ENCODE data around the gene EPHX1.

The EPHX1 gene

GRCh38 chr1:225868631-225869330, 58.9 kb downstream of the EPHX1 start:
- TF ChIP-seq, protein P1, sequence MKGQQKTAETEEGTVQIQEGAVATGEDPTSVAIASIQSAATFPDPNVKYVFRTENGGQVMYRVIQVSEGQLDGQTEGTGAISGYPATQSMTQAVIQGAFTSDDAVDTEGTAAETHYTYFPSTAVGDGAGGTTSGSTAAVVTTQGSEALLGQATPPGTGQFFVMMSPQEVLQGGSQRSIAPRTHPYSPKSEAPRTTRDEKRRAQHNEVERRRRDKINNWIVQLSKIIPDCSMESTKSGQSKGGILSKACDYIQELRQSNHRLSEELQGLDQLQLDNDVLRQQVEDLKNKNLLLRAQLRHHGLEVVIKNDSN (IDR thresholded peaks at IDR 0.05) = no peak
- TF ChIP-seq, protein P2, sequence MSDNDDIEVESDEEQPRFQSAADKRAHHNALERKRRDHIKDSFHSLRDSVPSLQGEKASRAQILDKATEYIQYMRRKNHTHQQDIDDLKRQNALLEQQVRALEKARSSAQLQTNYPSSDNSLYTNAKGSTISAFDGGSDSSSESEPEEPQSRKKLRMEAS (IDR thresholded peaks at IDR 0.05) = no peak
- TF ChIP-seq NFIC (IDR thresholded peaks at IDR 0.05) (no peak), YY1 (IDR thresholded peaks at IDR 0.05; ENCODE audit: low read depth) (no peak), TEAD4 (IDR thresholded peaks at IDR 0.05) (no peak), TAF1 (IDR thresholded peaks at IDR 0.05; ENCODE audit: low read depth) (no peak), REST (IDR thresholded peaks at IDR 0.05; ENCODE audit: low read depth) (no peak), TCF12 (IDR thresholded peaks at IDR 0.05; ENCODE audit: low read depth) (no peak), EGR1 (IDR thresholded peaks at IDR 0.05) (no peak), EP300 (IDR thresholded peaks at IDR 0.05; ENCODE audit: borderline replicate concordance) (no peak), FOXM1 (IDR thresholded peaks at IDR 0.05; ENCODE audit: borderline replicate concordance, low read depth) (no peak), RAD21 (IDR thresholded peaks at IDR 0.05; ENCODE audit: low read depth) (no peak)

DNA sequence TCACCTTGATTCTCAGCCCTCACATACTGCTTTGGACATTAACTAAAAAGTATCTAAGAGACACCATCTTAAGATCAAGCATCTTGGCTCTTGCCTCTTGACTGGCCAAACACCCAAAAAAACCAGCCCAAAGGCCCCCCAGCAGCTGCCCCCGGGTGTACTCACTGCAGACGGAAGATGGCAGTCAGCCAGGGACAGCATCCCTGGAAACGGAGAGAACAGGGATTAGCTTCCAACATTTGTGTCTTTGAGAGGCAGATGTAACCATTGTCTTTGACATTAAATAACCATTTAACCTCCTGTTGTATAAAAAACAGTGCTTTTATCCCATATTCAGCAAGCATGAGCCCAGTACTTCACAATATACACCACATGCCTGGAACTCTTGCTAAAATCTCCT, 61.0 kb downstream of the EPHX1 start:
- TF ChIP-seq CEBPB (IDR thresholded peaks at IDR 0.05) (no peak), TCF12 (IDR thresholded peaks at IDR 0.05; ENCODE audit: low read depth) (no peak), EP300 (IDR thresholded peaks at IDR 0.05; ENCODE audit: borderline replicate concordance) (no peak), FOXM1 (IDR thresholded peaks at IDR 0.05; ENCODE audit: borderline replicate concordance, low read depth) (no peak), RAD21 (IDR thresholded peaks at IDR 0.05; ENCODE audit: low read depth) (no peak), REST (IDR thresholded peaks at IDR 0.05; ENCODE audit: low read depth) (no peak), ZBTB7A (IDR thresholded peaks at IDR 0.05; ENCODE audit: low read depth) (no peak), YY1 (IDR thresholded peaks at IDR 0.05; ENCODE audit: low read depth) (no peak), EGR1 (IDR thresholded peaks at IDR 0.05) (no peak), CREB1 (IDR thresholded peaks at IDR 0.05; ENCODE audit: low read depth) (no peak), TAF1 (IDR thresholded peaks at IDR 0.05; ENCODE audit: low read depth) (no peak), TEAD4 (IDR thresholded peaks at IDR 0.05) (no peak), NFIC (IDR thresholded peaks at IDR 0.05) (no peak)
- TF ChIP-seq, protein P1 (IDR thresholded peaks at IDR 0.05) = no peak
- TF ChIP-seq, protein P2 (IDR thresholded peaks at IDR 0.05) = no peak

GRCh38 chr1:225871359-225872074, 61.6 kb downstream of the EPHX1 start:
- TF ChIP-seq TAF1 (IDR thresholded peaks at IDR 0.05; ENCODE audit: low read depth) (no peak), TEAD4 (IDR thresholded peaks at IDR 0.05) (no peak), NFIC (IDR thresholded peaks at IDR 0.05) (no peak), FOXM1 (IDR thresholded peaks at IDR 0.05; ENCODE audit: borderline replicate concordance, low read depth) (no peak), REST (IDR thresholded peaks at IDR 0.05; ENCODE audit: low read depth) (no peak), TCF12 (IDR thresholded peaks at IDR 0.05; ENCODE audit: low read depth) (no peak), EGR1 (IDR thresholded peaks at IDR 0.05) (no peak), EP300 (IDR thresholded peaks at IDR 0.05; ENCODE audit: borderline replicate concordance) (no peak), RAD21 (IDR thresholded peaks at IDR 0.05; ENCODE audit: low read depth) (no peak), YY1 (IDR thresholded peaks at IDR 0.05; ENCODE audit: low read depth) (no peak), CREB1 (IDR thresholded peaks at IDR 0.05; ENCODE audit: low read depth) (no peak)

DNA sequence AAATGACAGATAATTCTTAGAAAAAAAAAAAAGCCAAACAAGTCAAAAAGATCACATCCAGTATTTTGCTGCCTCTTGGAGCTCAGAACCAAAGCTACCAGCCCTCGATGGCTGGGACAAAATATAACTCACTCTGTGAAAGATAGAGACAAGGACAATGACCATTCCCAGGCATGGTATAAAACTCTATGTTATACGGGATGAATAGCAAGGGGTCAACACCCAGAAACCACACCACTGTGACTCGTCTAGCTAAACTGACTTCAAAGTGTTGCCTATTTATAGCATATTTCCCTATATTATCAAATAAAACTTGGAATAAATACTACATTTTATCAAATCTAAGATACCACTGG, 62.1 kb downstream of the EPHX1 start:
- TF ChIP-seq, protein P2 (IDR thresholded peaks at IDR 0.05) = no peak
- TF ChIP-seq TCF12 (IDR thresholded peaks at IDR 0.05; ENCODE audit: low read depth) (no peak), EP300 (IDR thresholded peaks at IDR 0.05; ENCODE audit: borderline replicate concordance) (no peak), REST (IDR thresholded peaks at IDR 0.05; ENCODE audit: low read depth) (no peak)
- TF ChIP-seq, protein P1 (IDR thresholded peaks at IDR 0.05) = no peak
